ENCODE results near the gene BPIFB6.

BPIFB6 gene

DNA sequence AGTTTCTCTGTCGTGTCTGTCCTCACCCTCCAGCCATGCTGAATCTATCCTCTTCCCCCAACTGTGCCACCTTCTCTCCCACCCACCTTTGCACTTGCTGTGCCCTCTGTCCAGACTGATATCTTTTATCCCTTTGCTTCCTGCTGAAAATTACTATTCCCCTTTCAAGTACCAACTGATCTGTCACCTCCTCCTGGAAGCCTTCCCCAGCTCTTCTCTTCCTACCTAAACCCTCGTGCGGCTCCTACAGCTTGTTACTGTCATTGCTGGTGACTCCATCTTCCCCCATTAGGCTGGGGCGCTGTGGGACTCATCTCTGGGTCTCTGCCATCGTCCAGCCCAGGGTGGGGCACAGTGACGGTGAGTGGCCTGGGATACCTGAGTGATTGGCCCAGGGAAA lies 1.1 kb downstream of the BPIFB6 start:
- TF ChIP-seq, protein P1, sequence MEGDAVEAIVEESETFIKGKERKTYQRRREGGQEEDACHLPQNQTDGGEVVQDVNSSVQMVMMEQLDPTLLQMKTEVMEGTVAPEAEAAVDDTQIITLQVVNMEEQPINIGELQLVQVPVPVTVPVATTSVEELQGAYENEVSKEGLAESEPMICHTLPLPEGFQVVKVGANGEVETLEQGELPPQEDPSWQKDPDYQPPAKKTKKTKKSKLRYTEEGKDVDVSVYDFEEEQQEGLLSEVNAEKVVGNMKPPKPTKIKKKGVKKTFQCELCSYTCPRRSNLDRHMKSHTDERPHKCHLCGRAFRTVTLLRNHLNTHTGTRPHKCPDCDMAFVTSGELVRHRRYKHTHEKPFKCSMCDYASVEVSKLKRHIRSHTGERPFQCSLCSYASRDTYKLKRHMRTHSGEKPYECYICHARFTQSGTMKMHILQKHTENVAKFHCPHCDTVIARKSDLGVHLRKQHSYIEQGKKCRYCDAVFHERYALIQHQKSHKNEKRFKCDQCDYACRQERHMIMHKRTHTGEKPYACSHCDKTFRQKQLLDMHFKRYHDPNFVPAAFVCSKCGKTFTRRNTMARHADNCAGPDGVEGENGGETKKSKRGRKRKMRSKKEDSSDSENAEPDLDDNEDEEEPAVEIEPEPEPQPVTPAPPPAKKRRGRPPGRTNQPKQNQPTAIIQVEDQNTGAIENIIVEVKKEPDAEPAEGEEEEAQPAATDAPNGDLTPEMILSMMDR (IDR thresholded peaks at IDR 0.05; ENCODE audit: control insufficient read depth, insufficient read depth, low read depth, low read length, missing control alignments) = no peak
- no peak for DNase-seq (ENCODE audit: low read depth)
- no peak overlapping the region for H3K4me3 ChIP-seq (ENCODE audit: control insufficient read depth, low read depth, low read length)

DNA sequence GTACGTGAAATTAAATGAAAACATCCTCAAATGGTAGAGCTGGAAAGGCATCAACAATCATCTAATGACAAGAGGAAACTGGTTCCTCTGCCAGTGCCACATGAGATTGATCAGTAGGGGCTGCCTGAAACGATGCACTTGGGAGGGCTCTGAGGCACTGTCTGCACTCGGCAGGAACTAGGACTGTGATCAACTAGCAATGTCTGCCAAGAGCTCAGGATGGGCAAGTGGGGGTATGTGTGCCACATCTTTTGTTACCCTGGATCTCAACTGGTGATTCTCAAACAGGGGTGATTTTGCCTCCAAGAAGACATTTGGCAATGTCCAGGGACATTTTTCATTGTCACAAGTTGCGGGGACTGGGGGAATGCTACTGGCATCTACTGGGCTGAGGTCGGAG lies 1.9 kb downstream of the BPIFB6 start:
- no peak for DNase-seq (ENCODE audit: low read depth)
- TF ChIP-seq, protein P1 (IDR thresholded peaks at IDR 0.05; ENCODE audit: control insufficient read depth, insufficient read depth, low read depth, low read length, missing control alignments) = no peak
- H3K4me3 ChIP-seq (ENCODE audit: control insufficient read depth, low read depth, low read length) = no peak overlapping the region

DNA sequence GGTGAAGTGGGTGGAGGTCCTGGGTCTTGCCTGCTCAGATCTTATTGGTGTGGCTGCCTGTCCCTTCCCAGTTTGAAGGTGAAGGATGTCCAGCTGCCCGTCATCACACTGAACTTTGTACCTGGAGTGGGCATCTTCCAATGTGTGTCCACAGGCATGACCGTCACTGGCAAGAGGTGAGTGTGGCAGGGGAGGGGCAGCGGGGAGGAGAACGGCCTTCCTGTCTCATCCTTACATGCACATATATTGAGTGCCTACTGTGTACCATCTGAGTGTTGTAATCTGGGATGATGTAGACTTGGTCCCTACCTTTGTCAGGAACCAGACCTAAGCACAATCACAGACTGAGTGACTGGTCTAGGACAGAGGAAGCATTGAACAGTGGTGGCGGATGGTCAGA lies 2.7 kb downstream of the BPIFB6 start:
- TF ChIP-seq, protein P1 (IDR thresholded peaks at IDR 0.05; ENCODE audit: control insufficient read depth, insufficient read depth, low read depth, low read length, missing control alignments) = no peak
- no peak for DNase-seq (ENCODE audit: low read depth)
- no peak overlapping the region for H3K4me3 ChIP-seq (ENCODE audit: control insufficient read depth, low read depth, low read length)

DNA sequence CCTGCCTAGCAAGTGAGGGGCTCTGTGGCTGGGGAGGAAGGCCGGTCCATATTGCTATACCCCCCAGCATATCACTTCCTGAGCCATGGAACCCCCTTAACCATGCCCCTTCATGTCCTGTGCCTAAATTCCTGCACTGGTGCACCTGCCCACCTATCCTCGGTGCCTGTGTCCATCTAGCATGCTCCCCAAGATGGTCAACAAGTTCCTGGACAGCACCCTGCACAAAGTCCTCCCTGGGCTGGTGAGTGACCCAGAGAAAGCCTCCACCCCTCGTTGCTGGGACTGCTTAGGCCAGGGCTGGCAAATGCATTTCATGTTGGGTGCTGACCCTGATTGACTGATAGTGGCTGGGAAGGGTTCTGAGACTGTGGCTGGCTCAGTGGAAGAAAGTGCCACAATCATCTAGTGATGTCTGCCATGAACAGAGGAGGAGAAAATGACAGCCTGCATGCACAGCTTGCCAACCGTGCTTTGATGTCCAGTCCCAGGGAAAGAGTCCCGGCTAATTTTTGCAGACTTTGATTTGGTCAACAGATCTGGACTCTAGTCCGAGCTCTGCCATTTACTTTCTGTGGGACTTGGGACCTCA lies 3.5 kb downstream of the BPIFB6 start:
- no peak for DNase-seq (ENCODE audit: low read depth)
- no peak overlapping the region for H3K4me3 ChIP-seq (ENCODE audit: control insufficient read depth, low read depth, low read length)
- TF ChIP-seq, protein P1 (IDR thresholded peaks at IDR 0.05; ENCODE audit: control insufficient read depth, insufficient read depth, low read depth, low read length, missing control alignments) = no peak

DNA sequence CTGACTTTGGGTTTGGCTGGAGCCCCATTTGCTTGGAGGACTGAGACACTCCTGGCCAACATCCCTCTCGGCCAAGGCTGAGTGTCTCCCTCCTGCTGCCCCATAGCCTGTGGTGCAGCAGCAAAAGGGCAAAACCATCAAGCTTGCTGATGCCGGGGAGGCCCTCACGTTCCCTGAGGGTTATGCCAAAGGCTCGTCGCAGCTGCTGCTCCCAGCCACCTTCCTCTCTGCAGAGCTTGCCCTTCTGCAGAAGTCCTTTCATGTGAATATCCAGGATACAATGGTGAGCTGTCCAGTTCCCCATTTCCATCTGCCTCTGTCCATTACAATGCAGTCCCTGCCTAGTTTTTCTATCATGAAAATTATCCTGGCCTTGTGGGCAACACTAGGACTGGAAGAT lies 6.0 kb downstream of the BPIFB6 start:
- TF ChIP-seq, protein P1 (IDR thresholded peaks at IDR 0.05; ENCODE audit: control insufficient read depth, insufficient read depth, low read depth, low read length, missing control alignments) = no peak
- DNase-seq (ENCODE audit: low read depth) = no peak
- no peak overlapping the region for H3K4me3 ChIP-seq (ENCODE audit: control insufficient read depth, low read depth, low read length)

DNA sequence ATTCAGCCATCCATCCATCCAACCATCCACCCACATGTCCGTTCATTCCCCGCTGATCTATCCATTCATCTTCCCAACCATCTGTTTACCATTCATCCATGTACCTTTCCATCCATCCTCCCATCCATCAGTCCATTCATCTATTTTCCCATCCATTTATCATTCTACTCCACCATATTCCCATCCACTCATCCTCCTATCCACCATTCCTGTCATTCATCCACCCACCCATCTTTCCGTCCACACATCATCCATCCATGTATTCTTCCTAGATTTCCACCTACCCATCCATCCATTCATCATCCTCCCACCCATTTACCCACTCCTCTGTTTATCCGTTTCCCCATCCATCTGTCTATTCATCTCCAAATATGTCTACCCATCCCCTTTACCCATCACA lies 6.8 kb downstream of the BPIFB6 start:
- H3K4me3 ChIP-seq (ENCODE audit: control insufficient read depth, low read depth, low read length) = no peak overlapping the region
- TF ChIP-seq, protein P1 (IDR thresholded peaks at IDR 0.05; ENCODE audit: control insufficient read depth, insufficient read depth, low read depth, low read length, missing control alignments) = no peak
- DNase-seq (ENCODE audit: low read depth) = no peak

DNA sequence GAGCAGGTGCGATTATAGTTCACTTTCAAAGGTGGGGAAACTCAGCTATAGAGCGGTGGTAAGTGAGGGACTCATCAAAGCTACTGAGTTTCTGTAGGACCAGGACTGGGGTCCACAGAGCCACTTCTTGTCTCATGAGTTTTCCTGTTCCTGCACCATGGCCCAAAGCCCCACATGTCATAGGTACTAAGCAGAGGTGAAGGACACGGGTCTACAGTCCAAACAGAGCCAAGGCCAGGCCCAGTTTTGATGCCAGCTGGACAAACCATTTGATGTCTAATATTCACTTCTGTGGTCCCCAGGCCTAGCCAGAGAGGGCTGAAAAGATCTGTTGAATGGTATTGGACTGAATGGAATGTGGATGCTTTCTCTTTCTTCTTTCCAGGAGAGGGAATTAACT lies 11.0 kb downstream of the BPIFB6 start:
- TF ChIP-seq, protein P1 (IDR thresholded peaks at IDR 0.05; ENCODE audit: control insufficient read depth, insufficient read depth, low read depth, low read length, missing control alignments) = no peak
- no peak overlapping the region for H3K4me3 ChIP-seq (ENCODE audit: control insufficient read depth, low read depth, low read length)
- DNase-seq (ENCODE audit: low read depth) = no peak

All from AG09309 (cell line).